HL-60 (cell line): ENCODE results near the gene EIF4G3.

Experiments
- DNase-seq, 2 experiments: peaks; one replicate each; pipeline ENCODE4 v3.0.0-alpha.2; 2010 to 2020; ENCODE audit warnings: low read depth in 1 of 2, low spot score in 1 of 2
- H3K27ac ChIP-seq: fragments of 250-450 bp; sonication (Bioruptor Pico); replicated peaks from 2 replicates; pipeline ENCODE4 v1.5.1; 2020; ENCODE audit warnings: mild to moderate bottlenecking, moderate library complexity
- H3K27me3 ChIP-seq: fragments of 250-450 bp; sonication (Bioruptor Pico); 2 replicates; pipeline ENCODE4 v1.5.1; 2021; ENCODE audit warnings: mild to moderate bottlenecking, moderate library complexity; ENCODE audit not compliant: insufficient read depth, poor library complexity, severe bottlenecking
- H3K4me3 ChIP-seq: replicated peaks from 2 replicates; pipeline ENCODE4 v1.5.1; 2011; ENCODE audit warnings: mild to moderate bottlenecking, control low read depth, low read length; ENCODE audit not compliant: insufficient read depth
- GABPA ChIP-seq: IDR thresholded peaks from 2 replicates; pipeline ENCODE4 v1.6.1; 2012; ENCODE audit warnings: low read depth
- POLR2AphosphoS5 ChIP-seq: IDR thresholded peaks from 2 replicates; pipeline ENCODE4 v1.6.1; 2012; ENCODE audit warnings: low read depth
- SPI1 ChIP-seq: IDR thresholded peaks from 2 replicates; pipeline ENCODE4 v1.6.1; 2012; ENCODE audit warnings: low read depth, mild to moderate bottlenecking, borderline replicate concordance
- TF ChIP-seq, protein P1 (sequence below): IDR thresholded peaks from one replicate; pipeline ENCODE4 v1.5.1; 2011; ENCODE audit warnings: low read length, control low read depth, inconsistent platforms; ENCODE audit not compliant: insufficient read depth
- TF ChIP-seq, protein P2 (sequence below): IDR thresholded peaks from 2 replicates; pipeline ENCODE4 v1.6.1; 2012; ENCODE audit warnings: low read depth; ENCODE audit not compliant: insufficient replicate concordance

Gene EIF4G3

DNA sequence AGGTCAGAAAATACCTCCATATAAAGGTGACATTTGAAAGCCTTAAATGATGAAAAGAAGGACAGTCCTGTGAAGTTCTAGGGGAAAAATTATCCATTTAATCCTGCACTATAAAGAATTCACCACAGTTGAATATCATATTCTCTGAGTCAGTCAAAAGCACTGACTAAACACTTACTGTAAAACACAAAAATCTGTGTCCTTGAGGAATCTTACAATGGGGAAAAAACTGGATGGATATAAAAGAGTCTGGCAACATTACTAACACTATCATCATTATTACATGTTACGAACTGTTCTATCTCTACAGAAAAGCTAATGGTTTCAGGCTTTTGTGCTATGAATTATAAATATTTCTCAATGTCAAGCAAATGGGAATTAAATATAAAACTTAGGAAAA is 347.2 kb downstream of the EIF4G3 start:
- DNase-seq, result no peak
- TF ChIP-seq SPI1 (no peak), POLR2AphosphoS5 (no peak)
- H3K4me3 ChIP-seq, result no peak overlapping the region
- no peak overlapping the region for H3K27ac ChIP-seq
- H3K27me3 ChIP-seq, result no peaks in the 10 kb centered on the region

DNA sequence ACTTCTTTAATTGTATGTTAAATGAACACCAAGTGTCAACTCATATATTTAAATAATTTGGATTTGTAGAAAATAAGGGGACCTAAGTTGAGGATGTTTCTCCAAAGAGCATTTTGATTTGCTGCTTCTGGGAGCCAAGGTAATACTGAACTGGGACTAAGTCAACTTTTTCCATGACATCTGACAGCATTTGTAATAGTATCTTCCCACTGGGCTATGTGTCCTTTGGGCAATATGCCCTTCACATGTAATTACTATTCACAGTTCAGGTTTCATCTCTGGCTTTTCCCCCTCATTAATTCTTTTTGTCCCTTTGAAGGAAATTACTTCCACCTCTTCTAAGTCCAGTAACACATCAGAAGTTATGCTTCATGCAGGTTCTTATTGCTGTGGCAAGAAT is 352.9 kb downstream of the EIF4G3 start:
- no peak overlapping the region for H3K27ac ChIP-seq
- H3K4me3 ChIP-seq, result no peak overlapping the region
- DNase-seq, result no peak
- H3K27me3 ChIP-seq, result no peaks in the 10 kb centered on the region
- TF ChIP-seq, protein P1, sequence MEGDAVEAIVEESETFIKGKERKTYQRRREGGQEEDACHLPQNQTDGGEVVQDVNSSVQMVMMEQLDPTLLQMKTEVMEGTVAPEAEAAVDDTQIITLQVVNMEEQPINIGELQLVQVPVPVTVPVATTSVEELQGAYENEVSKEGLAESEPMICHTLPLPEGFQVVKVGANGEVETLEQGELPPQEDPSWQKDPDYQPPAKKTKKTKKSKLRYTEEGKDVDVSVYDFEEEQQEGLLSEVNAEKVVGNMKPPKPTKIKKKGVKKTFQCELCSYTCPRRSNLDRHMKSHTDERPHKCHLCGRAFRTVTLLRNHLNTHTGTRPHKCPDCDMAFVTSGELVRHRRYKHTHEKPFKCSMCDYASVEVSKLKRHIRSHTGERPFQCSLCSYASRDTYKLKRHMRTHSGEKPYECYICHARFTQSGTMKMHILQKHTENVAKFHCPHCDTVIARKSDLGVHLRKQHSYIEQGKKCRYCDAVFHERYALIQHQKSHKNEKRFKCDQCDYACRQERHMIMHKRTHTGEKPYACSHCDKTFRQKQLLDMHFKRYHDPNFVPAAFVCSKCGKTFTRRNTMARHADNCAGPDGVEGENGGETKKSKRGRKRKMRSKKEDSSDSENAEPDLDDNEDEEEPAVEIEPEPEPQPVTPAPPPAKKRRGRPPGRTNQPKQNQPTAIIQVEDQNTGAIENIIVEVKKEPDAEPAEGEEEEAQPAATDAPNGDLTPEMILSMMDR, result no peak
- TF ChIP-seq POLR2AphosphoS5 (no peak), SPI1 (no peak), GABPA (no peak)
- TF ChIP-seq, protein P2, sequence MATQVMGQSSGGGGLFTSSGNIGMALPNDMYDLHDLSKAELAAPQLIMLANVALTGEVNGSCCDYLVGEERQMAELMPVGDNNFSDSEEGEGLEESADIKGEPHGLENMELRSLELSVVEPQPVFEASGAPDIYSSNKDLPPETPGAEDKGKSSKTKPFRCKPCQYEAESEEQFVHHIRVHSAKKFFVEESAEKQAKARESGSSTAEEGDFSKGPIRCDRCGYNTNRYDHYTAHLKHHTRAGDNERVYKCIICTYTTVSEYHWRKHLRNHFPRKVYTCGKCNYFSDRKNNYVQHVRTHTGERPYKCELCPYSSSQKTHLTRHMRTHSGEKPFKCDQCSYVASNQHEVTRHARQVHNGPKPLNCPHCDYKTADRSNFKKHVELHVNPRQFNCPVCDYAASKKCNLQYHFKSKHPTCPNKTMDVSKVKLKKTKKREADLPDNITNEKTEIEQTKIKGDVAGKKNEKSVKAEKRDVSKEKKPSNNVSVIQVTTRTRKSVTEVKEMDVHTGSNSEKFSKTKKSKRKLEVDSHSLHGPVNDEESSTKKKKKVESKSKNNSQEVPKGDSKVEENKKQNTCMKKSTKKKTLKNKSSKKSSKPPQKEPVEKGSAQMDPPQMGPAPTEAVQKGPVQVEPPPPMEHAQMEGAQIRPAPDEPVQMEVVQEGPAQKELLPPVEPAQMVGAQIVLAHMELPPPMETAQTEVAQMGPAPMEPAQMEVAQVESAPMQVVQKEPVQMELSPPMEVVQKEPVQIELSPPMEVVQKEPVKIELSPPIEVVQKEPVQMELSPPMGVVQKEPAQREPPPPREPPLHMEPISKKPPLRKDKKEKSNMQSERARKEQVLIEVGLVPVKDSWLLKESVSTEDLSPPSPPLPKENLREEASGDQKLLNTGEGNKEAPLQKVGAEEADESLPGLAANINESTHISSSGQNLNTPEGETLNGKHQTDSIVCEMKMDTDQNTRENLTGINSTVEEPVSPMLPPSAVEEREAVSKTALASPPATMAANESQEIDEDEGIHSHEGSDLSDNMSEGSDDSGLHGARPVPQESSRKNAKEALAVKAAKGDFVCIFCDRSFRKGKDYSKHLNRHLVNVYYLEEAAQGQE, result no peak

DNA sequence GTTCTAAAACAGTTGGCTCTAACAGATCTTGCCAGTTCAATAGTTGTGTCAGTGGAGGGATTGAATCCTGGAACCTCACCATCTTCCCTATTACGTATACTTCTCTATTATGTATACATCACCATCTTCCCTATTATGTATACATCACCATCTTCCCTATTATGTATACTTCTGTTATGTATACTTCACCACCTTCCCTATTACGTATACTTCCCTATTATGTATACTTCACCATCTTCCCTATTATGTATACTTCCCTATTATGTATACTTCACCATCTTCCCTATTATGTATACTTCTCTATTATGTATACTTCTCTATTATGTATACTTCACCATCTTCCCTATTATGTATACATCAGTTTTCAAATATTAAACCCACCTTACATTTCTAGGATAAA is 355.2 kb downstream of the EIF4G3 start:
- H3K27ac ChIP-seq, result no peak overlapping the region
- DNase-seq, result no peak
- no peaks in the 10 kb centered on the region for H3K27me3 ChIP-seq
- H3K4me3 ChIP-seq, result no peak overlapping the region
- TF ChIP-seq SPI1 (no peak), GABPA (no peak), POLR2AphosphoS5 (no peak)
- TF ChIP-seq, protein P2, result no peak
- TF ChIP-seq, protein P1, result no peak

DNA sequence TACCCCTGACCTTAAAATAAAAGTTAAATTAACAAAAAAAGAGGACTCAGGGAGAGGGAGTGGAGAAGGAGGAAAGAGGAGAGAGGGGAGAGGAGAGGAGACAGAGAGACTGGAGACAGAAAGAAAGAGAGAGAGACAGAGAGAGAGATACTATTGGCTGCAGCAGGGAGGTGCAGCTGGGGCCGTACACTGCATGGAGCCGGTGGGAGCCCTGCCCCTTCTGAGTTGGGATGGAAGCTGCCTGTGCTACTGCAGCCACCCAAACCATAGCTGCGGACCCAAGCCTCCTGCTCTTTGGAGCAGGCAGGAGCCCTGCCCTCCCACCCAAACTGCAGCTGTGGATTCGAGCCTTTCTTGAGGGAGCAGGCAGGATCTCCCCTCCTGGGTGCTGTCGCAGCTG is 356.9 kb downstream of the EIF4G3 start:
- no peaks in the 10 kb centered on the region for H3K27me3 ChIP-seq
- TF ChIP-seq, protein P1, result no peak
- TF ChIP-seq POLR2AphosphoS5 (no peak), SPI1 (no peak), GABPA (no peak)
- TF ChIP-seq, protein P2, result no peak
- H3K27ac ChIP-seq, result no peak overlapping the region
- no peak for DNase-seq
- no peak overlapping the region for H3K4me3 ChIP-seq
